A172 (cell line): Measurements from ENCODE around the gene ZGLP1. TPM values are rescaled to one million over a fixed set of nuclear protein-coding genes. Genes with fewer than 3 reads are reported as not detected.
"Not testable (repeated sequence)": the region's sequence is repeated elsewhere in the genome, so short reads cannot be mapped to it uniquely, and the experiment has no call there.

Experiments used
- DNase-seq: peaks from one replicate; pipeline ENCODE4 v3.0.0-alpha.2; 2015; ENCODE audit warnings: low spot score
- total RNA-seq: library from RNA; depleted of rRNA; stranded (reverse); fragments of >200 nt; shearing (Covaris generic); gene quantifications from 2 replicates; pipeline ENCODE4 v1.2.3, GENCODE V29; 2014; rRNA removed

Gene ZGLP1
- 1.3 and 1.5 TPM in 2 replicates for total RNA-seq

DNA sequence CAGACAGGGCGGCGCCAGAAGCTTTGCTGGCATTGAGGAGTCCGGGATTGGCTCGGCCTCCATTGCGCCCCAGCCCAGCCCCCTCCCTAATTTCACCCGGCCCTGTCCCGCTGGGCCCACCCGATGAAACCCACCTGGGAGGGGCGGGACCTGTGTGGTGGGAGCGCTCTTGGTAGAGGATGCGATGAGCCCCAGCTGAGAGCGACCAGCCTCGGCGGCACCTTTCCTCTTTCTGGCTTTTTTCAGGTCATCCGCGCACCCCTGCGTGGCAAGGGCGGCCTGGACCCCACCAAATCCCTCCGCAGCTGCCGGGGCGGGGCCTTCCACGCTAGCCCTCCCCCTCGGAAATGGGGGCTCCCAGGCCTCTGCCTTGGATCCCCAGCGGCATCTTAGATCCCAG lies at the start of gene ZGLP1:
Gene ZGLP1 (minus strand): TSS at position 393 of the 400 bp plus-strand sequence.
- no peak for DNase-seq

DNA sequence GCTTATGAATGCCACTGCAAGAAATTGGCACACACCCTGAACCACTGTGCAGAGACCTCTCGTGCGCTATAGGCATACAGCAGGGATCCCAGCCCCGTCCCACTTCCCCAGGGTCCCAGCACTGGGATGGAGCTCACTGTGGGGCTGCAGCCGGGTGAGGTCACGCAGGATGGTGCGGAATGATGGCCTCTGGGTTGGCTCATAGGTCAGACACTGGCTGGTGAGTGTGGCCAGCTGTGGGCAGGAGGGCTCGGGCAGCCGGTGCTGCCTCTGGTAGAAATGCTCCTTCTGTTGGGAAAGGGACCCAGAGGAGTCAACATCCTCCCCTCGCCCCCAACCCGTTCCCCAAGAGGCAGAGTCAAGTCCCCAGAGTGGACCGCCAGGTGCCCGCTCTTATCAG lies 46.8 kb upstream of the ZGLP1 start:
- DNase-seq, result no peak

- peak; percentile 11 for DNase-seq
Measured at GRCh38 chr19:10353793-10354391, 44.3 kb upstream of the ZGLP1 start.

DNA sequence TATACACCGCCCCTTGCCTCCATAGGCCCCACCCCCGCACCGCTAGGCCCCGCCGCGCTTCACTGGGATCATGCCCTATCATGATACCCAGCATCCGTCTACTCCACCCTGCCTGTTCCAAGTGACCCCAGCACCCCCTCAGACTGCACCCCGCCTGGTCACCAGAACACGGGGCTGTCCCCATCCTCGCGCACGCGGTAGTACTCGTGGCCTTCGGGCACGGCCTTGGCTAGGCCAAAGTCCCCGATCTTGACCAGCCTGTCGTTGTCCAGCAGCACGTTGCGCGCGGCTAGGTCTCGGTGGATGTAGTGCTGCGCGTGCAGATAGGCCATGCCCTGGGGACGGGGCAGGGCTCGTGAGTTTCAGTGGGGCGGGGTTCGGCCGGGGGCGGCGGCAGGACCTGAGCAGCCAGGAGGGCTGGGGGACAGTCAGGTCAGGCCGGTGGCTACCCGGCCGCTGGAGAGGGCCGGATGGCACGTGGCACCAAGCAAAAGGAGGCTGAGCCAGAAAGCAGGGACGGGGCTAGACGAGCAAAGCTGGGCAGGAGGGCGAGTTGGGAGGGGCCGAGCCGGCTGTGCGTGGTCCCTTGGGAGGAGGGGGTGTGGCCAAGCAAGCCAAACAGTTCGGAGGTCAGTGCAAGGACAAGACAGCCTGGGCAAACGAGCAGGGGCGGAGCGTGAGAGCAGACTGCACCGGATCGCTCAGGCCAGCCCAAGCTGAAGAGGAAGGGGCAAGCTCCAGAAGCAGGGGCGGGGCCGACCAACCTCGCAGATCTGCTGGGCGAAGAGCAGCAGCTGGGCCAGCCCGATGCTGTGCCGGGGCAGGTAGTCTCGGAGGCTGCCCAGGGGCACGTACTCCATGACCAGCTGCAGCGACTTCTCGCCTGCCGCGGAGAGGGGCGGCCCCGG lies 43.4 kb upstream of the ZGLP1 start:
- DNase-seq, result no peak

- DNase-seq, result no peak
Measured at GRCh38 chr19:10346509-10346908, 36.9 kb upstream of the ZGLP1 start.

- no peak for DNase-seq
Measured at GRCh38 chr19:10344780-10345179, 35.2 kb upstream of the ZGLP1 start.

DNA sequence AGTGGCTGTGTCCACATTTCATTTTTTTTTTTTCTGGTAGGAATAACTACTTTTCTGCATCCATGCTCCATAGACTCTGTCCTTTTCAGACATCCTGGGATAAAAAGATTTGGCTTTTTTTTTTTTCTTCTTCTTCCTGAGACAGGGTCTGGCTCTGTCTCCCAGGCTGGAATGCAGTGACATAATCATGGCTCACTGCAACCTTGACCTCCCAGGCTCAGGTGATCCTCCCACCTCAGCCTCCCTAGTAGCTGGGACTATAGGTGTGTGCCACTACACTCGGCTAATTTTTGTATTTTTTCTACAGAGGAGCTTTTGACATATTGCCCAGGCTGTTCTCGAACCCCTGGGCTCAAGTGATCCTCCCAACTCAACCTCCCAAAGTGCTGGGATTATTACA lies 33.9 kb upstream of the ZGLP1 start:
- DNase-seq, result no peak

DNA sequence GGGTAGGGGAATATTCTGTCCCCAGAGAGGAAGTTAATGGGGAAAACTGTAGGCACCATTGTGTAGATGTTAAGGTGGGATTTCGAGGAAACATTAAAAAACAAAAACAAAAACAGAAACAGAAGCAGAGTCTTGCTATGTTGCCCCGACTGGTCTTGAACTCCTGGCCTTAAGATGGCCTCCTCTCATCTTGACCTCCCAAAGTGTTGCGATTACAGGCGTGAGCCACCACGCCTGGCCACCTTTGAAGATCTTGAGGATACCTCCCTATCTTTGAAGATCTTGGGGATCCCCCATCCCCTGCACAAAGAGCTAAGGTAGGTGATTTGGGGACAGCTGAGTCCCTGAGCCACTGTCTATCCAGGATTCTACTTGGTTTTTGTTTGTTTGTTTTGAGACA lies 30.4 kb upstream of the ZGLP1 start:
- no peak for DNase-seq

DNA sequence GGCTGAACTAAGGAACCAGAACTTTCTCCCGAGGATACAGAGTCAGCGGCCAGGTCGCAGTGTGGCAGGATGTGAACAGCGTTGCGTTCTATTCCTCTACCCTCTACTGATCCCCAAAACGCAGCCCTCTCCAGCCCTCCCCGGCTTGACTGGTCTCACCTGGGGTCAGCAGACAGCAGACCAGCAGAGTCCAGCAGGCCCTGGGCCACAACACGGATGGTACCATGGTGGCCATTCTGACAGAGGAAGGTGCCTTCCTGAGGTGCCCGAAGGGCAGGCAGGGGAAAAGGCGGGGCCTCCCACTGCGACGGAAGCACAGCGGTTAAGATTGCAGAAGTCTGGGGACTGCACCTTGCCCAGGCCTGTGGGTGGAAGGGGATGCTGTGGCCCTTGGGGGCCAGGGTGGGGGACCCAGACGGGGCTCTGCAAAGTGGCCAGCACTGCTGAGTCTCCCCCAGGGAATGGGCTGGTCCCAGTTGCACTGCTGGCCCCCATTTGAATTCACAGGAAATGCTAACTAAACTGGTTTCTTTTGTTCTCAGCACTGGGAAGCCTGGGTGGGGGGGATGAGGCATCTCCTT lies 29.9 kb upstream of the ZGLP1 start, which contains the start of gene ICAM3:
Gene ICAM3 (minus strand): TSS at position 245 of the 581 bp plus-strand sequence. CDS start 10 bp downstream, at position 235.
- no peak for DNase-seq

- no peak for DNase-seq
Measured at GRCh38 chr19:10338940-10339339, 29.3 kb upstream of the ZGLP1 start.

GRCh38 chr19:10336725-10337124 lies 27.1 kb upstream of the ZGLP1 start:
- not testable (repeated sequence) for DNase-seq

DNA sequence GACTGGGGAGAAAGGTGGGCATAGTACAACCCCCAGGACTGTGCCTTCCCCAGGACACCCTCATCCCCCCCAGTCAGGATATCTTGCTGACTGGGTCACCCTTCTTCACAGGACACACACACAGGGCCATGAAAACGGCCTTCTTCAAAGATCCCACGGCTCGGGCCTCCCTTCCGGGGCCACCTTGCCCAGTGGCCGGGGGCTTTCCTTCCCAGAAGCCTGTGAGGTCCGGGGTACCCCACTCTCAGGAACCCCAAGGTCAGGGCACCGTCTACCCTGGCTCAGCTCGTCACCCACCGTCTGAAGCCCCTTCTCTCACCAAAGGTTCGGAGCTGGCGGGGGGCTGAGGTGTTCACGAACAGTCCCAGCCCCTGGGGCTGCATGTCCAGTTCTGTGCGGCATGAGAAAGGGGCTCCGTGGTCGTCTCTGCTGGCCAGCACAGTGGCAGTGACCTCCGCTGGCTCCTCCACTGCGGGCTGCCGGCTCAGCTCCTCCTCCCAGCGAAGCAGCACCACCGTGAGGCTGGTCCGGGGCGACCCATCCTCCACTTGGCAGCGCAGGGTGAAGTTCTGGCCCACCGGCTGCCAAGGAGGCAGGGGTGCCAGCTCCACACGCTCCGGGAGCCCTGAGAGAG lies 25.9 kb upstream of the ZGLP1 start:
- no peak for DNase-seq

- DNase-seq, result peak; percentile 89
Measured at GRCh38 chr19:10334588-10335351, 25.2 kb upstream of the ZGLP1 start.

- DNase-seq, result no peak
Measured at GRCh38 chr19:10333758-10334587, 24.4 kb upstream of the ZGLP1 start.

DNA sequence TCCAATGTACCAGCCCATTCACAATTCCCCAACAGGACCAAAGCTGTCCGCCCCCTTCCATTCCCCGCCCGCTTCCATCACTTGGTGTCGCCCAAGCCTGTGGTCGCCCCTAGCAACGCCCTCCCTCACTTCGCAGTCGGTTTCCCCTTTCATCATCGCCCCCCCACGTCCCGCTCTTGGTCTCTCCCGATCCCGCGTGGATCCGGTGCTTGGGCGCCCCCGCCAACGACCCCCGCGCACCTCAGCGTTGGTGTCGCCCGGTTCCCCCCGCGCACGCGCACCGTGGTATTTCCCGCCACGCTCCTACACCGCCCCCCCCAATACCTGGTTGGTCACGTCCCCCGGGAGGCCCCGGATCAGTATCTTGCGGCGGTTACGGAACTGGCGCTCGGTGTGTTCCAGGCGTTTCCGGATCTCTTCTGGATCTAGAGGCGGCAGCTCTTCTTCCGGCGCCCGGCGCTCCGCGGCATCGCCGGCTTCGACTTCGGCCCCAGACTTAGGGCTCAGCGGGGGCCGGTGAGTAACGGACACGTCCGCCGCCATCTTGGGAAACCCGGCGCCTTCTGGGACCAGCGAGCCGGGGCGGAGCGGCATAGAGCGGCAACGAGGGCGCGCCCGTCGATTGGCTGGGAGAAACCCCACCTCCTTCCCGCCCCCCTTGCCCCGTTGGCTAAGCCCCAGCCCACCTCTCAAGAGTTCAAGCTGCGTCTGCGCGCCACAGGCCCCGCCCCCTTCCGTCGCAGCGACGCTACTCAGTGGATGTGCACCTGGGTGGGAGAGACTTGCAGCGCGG lies 23.5 kb upstream of the ZGLP1 start, which contains the start of gene RAVER1:
Gene RAVER1 (minus strand): TSS at position 565 of the 793 bp plus-strand sequence. CDS start 22 bp downstream, at position 543.
- peak; percentile 95 for DNase-seq

DNA sequence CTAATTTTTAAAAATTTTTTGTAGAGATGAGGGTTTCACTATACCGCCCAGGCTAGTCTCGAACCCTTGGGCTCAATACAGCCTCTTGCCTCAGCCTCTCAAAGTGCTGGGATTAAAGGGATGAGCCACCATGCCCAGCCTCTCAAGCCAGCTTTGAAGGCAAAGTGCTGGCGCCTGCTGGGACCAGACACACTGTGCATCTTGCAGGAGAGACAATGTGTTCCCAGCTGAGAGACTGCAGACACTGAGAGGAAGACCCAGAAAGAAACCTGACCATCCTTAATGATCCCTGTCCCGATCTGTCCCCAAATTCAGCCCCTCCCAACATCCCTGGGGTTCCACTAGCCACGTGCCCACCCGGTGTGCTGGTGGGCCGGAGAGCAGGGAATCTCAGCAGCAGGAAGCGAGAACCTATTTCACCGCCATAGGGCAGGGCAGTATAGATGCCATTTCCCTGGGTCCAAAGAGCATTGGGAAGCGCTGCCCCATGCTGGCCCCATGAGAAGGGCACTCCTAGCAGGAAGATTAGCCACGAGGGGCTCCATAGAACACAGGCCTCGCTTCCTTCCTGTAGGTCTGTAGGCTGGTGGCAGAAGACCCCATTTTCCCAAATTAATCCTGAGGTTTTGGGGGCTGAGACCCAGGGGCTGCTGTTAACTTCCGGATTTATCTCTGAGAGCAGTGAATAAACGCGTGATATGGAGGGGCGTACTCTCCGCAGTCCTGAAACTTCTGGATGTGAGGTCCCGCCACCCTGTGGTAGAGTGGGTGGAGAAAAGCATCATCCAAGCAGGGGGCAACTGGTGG lies 22.7 kb upstream of the ZGLP1 start:
- DNase-seq, result no peak

GRCh38 chr19:10329555-10329954 lies 19.9 kb upstream of the ZGLP1 start:
- DNase-seq, result no peak

DNA sequence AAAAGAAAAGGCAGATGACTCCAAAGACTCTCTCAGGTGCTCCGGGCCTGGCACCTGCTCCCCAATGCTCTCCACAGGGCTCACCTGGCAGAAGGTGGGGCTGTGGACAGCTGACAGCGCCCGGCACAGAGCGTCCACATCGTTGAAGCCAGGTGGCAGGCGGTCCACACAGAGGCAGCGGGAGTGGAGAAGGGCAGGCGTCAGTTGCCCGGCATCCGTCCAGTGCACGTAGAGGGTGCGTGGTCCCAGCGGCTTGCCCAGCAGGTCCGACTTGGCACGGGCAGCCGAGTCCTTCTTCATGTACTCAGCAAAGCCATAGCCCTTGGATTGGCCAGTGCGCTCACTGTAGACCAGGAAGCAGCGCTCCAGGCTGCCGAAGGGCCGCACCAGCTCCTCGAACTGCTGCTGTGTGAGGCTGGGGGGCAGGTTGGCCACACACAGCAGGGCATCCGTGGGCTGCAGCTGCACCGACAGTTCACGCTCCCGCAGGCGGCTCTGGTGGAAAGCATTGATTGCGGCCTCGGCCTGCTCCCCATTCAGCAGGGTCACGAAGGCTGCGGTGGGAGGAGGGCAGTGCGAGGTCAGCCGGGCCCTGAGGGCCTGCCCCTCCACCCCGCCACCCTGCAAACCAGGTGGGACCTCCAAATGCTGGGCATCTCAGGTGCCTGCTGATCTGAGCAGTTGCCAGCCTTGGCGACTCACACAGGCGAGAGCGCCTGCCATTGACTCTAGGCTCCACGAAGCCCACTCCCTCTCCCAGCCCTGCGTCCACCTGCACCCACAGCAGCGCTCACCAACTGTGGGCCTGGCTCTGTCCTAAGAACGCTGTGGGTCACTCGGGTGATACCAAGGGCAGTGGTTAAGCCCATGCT lies 19.2 kb upstream of the ZGLP1 start:
- no peak for DNase-seq
